Jurkat, Clone E6-1 (cell line): ENCODE measurements around the gene TBC1D22B.

Experiments used
- DNase-seq: peaks from one replicate; pipeline ENCODE4 v3.0.0-alpha.2; 2011; ENCODE audit warnings: low read depth, low spot score
- H3K4me3 ChIP-seq: 2 replicates; pipeline ENCODE4 v1.5.1; 2011; ENCODE audit warnings: mild to moderate bottlenecking, low read length, control low read depth, moderate library complexity

Gene TBC1D22B

DNA sequence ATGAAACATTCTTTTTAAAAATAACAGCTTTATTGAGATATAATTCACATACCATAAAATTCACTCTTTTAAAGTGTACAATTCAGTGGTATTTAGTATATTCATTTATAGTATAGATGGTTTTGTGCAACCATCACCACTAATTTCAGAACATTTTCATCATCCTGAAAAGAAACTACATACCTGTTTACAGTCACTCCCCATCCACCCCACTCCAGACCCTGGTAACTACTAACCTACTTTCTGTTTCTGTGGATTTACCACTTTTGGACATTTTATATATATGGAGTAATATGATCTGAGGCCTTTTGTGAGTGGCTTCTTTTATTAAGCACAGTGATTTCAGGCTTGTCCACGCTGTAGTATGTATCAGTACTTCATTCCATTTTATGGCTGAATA is 2.9 kb downstream of the TBC1D22B start:
- H3K4me3 ChIP-seq = no peak overlapping the region
- DNase-seq = no peak

DNA sequence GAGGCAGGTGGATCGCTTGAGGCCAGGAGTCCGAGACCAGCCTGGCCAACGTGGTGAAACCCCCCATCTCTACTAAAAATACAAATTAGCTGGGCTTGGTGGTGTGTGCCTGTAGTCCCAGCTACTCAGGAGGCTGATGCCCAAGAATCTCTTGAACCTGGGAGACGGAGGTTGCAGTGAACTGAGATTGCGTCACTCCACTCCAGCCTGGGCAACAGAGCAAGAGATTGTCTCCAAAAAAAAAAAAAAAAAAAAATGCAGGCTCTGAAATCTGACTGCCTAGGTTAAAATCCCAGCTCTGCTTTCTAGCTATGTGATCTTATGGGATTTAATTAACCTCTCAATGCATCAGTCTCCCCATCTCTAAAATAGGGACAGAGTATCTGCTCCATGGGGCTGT is 3.6 kb downstream of the TBC1D22B start:
- DNase-seq = no peak
- H3K4me3 ChIP-seq = no peak overlapping the region

DNA sequence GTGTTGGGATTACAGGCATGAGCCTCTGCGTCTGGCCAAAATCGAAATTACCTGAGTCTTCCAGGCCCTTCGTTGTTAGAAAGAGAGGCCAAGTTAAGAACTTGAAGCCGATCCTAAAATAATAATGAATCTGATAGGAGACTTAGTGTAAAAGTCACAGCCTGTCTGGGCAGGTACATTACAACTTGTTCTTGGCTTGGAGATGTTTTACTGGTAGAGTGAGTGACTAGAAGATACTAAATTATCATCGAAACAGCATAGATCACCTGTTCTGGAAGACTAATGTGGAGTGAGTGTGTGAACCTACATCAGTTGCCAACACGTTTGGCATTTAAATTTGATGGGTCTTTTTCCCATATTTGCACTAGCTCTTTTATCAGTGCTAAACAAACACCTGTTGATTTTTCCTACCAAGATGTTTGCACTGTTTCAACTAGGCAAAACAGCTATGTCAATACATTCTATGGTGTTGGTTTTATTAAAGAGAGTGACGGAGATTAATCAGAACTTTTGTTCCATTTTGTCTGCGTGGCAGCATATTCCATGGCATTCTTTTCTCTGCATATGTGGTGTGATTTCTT is 5.0 kb downstream of the TBC1D22B start:
- no peak overlapping the region for H3K4me3 ChIP-seq
- DNase-seq = no peak

DNA sequence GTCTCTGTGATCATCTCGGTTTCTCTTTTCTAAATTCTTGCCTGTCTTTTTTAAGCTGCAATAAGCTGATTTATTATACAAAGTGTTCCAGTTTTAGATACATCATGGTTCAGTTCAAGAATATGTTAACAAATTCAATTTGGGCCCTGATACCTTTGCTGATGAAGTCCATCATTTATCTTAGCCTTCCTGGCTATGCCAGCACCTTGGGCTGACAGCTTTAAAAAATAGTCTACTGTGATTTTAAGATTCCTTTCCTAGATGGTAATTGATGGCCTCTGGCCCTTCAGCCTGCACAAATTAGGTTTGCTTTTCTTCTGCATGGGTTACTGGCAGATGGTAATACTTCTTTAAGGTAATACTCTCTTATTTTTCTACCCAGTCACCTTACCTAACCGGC is 7.4 kb downstream of the TBC1D22B start:
- H3K4me3 ChIP-seq = no peak overlapping the region
- DNase-seq = no peak

GRCh38 chr6:37265860-37266259 is 8.3 kb downstream of the TBC1D22B start:
- no peak for DNase-seq
- H3K4me3 ChIP-seq = no peak overlapping the region

GRCh38 chr6:37269105-37269504 is 11.5 kb downstream of the TBC1D22B start:
- no peak overlapping the region for H3K4me3 ChIP-seq
- no peak for DNase-seq

DNA sequence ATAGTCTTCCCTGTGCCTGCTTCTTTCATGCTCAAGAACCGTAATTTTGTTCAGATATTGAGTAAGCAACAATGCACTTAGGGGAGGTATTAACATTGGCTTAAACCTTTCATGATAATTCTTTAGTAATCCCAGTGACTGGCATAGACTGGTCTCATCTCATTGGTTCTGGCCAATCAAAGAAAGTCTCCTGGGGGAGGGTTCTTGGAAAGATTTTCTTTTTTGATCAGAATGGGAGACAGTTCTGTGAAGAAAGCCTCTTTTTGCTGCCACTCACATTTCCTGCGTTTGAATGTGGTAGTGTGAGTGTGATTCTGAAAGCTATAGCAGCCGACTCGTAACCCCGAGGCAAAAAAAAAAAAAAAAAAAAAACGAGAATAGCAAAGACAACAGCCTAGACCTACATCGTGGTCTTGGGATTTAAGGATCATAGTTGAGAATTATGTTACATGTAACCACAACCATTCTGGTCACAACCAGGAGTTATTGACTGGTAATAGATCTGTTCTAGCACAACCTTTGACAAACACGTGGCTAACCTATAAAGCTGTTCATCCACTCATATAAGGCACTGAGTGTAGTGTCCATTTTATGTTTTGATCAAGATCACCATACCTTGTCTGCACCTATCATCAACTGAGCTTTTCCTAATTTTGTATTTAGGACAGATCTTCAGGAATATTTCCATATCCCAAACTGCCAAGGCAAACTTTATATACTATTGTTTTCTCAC is 15.4 kb downstream of the TBC1D22B start:
- DNase-seq = no peak
- H3K4me3 ChIP-seq = no peak overlapping the region

DNA sequence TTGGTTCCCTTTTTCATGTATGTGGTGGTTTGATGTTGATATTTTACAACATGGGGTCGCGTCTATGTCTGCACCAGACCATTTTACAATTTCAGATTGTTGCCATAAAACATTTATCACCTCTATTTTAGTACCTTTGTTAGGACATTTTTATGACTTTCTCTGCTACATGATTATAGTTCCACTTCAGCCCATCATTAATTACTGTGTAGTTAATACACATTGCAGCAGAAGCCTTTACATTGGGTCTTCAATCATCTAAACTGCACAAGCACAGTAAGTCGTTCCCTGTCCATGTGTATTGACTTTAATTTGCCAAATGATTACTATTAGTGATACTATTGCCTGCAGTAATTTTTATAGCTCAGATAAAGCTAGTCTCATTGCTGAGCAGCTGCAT is 16.1 kb downstream of the TBC1D22B start:
- H3K4me3 ChIP-seq = no peak overlapping the region
- no peak for DNase-seq

- DNase-seq = no peak
- H3K4me3 ChIP-seq = no peak overlapping the region
Observed at GRCh38 chr6:37275350-37275749, 17.8 kb downstream of the TBC1D22B start.

DNA sequence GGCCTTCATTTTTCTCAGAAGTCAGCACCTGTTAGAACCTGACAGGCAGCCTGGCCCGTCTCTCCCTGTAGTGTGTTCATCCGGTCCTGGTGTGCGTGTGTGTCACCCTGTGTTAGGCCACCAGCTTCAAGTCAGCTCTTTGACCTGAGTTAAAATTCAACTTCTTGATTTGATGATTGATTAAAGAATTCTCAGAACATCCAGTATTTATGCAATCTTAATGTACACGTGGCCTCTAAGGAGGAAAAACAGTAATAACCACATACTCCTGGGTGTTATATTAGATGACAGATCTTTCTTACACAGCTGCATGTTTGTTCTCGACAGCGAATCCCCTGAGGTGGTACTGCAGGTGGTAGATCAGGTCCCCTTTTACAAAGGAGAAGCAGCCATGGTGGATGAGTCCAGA is 19.4 kb downstream of the TBC1D22B start:
- no peak overlapping the region for H3K4me3 ChIP-seq

DNA sequence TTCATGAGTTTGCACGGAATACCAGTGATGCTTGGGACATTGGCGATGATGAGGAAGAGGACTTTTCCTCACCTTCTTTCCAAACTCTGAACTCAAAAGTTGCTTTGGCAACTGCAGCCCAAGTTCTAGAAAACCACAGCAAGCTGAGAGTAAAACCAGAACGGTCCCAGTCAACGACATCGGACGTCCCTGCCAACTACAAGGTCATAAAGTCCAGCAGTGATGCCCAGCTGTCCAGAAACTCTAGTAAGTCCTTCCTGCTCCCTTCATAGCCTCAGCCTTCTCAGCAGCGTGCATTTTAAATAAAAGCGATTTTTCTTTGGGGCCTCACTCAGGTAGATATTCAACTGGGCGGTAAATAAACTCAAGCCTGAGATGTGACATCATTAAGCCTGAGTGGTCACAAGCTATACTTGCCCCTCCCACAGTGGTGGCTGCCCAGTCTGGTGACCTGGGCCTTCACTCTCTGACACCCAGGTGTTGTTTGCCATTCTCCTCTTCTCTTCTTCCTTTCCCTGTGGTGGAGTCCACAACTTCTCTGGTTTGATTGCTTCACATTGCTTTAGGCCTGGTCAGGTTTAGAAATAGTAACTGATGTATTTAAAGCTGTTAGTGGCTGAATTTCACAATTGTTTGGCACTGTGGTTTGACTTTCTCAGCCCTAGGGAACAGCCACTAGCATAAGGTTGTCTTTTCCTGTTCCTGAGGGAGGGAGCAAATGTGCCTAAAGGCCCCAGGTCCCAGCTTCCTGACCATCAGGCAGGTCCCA is 22.0 kb downstream of the TBC1D22B start:
- DNase-seq = no peak
- H3K4me3 ChIP-seq = no peak overlapping the region

More for the DNA sequence above, 19.4 kb downstream of the TBC1D22B start:
- DNase-seq = peak; percentile 78

DNA sequence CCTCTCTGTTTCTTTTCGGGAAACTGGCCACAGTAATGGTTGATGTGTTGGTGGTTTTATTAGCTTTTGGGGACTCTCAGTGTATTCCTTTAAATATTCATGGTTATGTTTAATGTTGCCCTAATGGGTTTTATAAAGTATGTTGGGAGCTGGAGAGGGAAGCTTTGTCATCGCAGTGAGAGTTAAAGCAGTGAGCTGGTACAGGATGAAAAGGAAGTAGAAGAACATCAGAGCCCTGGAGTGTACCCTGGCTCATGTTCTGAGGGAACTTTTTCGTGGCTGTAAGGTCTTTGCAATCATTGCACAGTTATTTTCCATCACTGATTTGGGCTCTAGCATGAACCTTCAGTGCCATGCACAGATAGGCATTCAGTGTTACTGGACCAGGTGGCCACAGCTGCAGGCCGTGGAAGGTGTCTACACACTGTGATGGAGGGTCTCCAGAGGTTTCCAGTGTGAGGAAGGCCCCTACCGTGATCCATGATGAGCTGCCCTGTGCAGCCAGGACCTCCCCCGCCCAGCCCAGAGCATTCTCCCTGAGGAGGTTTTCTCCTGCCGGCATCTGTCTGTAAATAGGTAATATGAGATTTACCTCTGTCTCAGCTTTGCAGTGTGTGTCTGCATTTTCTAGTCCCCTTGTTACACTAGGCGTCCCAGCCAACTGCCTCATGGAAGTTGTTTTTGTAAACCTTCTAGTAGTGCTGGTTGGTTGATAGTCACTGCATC is 22.8 kb downstream of the TBC1D22B start:
- no peak for DNase-seq
- no peak overlapping the region for H3K4me3 ChIP-seq

DNA sequence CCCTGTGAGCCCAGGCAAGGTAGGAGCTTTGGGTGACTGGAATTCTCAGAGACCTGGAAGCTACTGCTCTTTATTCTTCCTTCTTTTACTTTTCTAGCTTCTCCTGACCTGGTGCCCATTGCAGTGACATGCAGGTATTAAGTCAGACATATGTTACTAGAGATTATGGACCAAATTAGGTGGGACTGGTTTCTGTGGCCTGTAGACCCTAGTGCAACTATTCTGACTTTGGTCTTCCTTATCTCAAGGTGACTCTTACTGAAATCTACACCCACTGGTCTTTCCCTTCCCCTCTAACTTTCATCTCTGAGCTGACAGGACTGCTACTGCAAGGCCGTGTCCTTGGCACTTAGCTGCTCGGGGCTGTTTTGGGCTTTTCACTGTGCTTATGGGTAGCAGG is 24.8 kb downstream of the TBC1D22B start:
- DNase-seq = no peak
- H3K4me3 ChIP-seq = no peak overlapping the region

GRCh38 chr6:37283268-37283667 is 25.7 kb downstream of the TBC1D22B start:
- no peak for DNase-seq
- no peak overlapping the region for H3K4me3 ChIP-seq

GRCh38 chr6:37283671-37284151 is 26.1 kb downstream of the TBC1D22B start:
- no peak for DNase-seq
- H3K4me3 ChIP-seq = no peak overlapping the region

GRCh38 chr6:37284781-37285180 is 27.2 kb downstream of the TBC1D22B start:
- H3K4me3 ChIP-seq = no peak overlapping the region
- no peak for DNase-seq

DNA sequence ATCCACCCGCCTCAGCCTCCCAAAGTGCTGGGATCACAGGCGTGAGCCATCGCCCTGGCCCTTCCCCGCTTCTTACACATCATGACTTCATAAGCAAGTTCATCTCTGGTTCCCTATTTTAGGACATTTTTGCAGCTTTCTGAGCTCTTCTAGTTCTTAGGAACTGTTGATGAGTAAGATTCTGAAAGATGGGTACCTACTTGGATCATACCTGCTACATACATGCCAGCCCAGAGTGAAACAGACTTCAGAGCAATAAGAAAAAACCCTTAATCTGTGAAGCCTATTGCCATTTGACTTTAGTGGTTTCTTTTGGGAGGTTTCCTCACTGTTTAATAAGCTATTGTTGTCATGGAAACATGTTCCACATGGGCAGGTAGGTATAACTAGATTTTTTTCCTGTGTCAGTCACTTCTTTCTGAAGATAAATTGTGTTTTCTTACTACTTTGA is 28.3 kb downstream of the TBC1D22B start:
- no peak overlapping the region for H3K4me3 ChIP-seq
- no peak for DNase-seq

- no peak for DNase-seq
- no peak overlapping the region for H3K4me3 ChIP-seq
Observed at GRCh38 chr6:37287519-37288157, 30.1 kb downstream of the TBC1D22B start.

- H3K4me3 ChIP-seq = no peak overlapping the region
- DNase-seq = no peak
Observed at GRCh38 chr6:37288247-37288646, 30.7 kb downstream of the TBC1D22B start.
